Loucy (cell line): Measurements from ENCODE around the gene GALNT18.

Source experiments
- CTCF ChIP-seq: fragments of 200-600 bp; sonication (generic); conservative IDR thresholded peaks from 2 replicates; pipeline ENCODE4 v1.5.1; 2014; ENCODE audit warnings: mild to moderate bottlenecking, antibody characterized with exemption, low read length
- EZH2phosphoT487 ChIP-seq: fragments of 200-600 bp; IDR thresholded peaks from 2 replicates; pipeline ENCODE4 v1.6.1; 2018; ENCODE audit warnings: antibody characterized with exemption, mild to moderate bottlenecking, moderate library complexity, borderline replicate concordance

- TF ChIP-seq CTCF (no peak), EZH2phosphoT487 (no peak)
Observed at GRCh38 chr11:11384829-11385228, 237.0 kb downstream of the GALNT18 start.
